Amygdala (tissue), 56 donors: ENCODE measurements around the gene MRPS31.

Experiments
- DNase-seq, 56 donors: peaks; one replicate each; lab custom pipeline; 2025; lab: John Stamatoyannopoulos, UW

Gene MRPS31

DNA sequence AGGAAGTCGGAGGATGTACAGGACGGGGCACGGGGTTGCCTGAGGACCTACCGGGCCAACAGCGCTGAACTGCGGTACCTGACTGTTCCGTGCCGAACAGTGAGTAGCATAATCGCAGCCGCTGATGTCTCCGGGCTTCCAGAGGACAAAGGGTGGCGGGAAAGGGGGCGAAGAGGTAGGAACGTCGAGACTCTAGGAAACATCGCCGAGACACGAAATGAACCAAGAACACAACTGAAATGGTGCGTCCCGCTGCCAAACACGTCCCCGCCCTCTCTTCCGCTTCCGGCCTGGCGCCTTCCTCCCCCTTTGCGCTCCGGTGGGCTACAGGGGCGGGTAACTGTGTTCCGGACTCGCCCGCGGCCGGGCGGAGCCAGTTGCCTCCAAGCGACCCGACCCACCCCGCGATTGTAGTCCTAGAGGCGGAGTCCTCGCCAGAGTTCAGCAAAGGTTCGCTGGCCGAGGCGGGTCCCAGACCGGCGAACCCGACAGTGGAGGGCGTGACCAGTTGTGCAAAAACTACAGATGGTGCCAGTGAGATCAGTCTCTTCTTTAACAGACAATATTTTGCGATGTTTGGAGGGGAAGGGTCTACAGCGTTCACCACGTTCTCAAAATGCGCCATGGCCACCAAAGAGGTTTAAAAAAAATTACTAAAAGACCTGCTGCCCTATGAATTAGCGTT lies at the start of gene MRPS31:
Gene MRPS31 (minus strand): TSS at position 257 of the 685 bp plus-strand sequence. CDS start 54 bp downstream, at position 203.
- peak; percentile 51 to 96 (median 90) for DNase-seq

DNA sequence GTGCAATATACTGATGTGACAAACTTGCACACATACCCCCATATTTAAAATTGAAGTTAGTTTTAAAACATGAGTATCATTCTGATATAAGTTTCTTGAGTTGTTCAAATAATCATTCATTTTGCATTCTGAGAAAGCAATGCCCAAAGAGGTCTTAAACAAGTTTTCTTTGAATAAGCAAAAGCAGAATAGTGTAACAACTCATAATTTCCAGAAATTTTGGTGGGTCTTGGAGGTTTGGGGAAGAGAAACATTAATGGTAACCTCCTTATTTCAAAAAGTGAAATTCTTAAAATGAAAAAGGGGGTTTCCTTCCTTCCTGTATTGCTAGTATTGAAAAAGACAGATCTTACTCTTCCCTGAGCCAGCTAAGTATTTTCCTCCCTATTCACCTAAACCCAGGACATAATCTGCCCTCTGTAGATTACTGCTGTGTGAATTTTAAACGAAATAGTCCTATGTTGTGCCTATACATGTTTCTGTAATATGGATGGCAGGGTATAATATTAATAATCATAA lies 48.9 kb upstream of the MRPS31 start:
- DNase-seq, result no peak

DNA sequence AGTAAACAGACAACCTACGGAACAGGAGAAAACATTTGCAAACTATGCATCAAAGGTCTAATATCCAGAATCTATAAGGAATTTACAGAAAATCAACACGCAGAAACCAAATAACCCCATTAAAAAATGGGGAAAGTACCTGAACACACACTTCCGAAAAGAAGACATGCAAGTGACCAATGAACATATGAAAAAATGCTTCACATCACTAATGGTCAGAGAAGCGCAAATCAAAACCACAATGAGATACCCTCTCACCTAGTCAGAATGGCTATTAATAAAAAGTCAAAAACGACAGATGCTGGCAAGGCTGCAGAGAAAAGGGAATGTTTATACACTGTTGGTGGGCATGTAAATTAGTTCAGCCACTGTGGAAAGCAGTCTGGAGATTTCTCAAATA lies 47.9 kb upstream of the MRPS31 start:
- DNase-seq, result no peak

DNA sequence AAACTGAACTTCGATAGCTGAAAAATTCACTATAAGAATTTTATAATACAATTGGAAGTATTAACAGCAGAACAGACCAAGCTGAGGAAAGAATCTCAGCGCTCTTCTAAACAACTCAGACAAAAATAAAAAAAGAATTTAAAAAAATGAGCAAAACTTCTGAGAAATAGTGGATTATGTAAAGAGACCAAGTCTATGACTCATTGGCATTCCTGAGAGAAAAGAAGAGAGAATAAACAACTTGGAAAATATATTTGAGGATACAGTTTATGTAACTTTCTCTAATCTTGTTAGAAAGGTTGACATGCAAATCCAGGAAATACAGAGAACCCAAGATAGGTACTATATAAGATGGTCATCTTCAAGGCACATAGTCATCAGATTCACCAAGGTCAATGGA lies 43.8 kb upstream of the MRPS31 start:
- DNase-seq, result no peak

DNA sequence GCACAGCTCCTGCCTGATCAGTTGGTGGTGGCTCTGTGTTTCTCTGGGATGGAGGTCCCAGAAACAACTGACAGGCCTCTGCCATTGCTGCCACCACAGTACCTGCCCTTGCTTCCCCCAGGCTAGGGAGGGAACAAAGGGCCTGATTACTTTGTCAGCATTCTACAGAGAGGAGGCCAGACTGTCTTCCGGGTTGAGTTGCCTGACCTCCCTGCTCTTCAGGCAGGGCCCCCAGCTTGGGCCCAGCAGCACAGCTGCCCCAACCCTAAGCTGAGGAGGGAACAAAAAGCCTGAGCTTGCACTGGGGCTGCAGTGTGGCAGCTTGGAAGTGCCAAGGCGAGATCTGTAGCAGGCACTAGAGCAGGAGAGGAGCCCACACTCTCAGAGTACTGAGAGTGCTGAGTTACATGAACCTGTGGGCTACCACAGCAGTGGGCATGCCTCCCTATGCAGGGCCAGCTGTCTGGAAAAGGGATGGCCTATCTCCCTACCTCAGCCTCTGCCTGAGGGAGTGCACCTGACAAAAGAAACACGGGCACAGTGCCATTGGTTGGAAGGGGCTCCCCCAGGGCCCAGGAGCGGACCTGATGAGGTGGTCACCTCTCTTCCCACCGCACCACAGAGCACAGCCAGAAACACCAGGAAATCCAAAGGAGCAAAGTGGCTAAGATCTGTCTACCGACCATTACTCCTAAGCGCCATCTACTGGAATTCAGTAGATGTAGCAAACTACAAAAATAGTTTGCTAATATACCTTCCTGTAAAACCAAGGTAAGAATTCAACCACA lies 42.9 kb upstream of the MRPS31 start:
- DNase-seq, result no peak

DNA sequence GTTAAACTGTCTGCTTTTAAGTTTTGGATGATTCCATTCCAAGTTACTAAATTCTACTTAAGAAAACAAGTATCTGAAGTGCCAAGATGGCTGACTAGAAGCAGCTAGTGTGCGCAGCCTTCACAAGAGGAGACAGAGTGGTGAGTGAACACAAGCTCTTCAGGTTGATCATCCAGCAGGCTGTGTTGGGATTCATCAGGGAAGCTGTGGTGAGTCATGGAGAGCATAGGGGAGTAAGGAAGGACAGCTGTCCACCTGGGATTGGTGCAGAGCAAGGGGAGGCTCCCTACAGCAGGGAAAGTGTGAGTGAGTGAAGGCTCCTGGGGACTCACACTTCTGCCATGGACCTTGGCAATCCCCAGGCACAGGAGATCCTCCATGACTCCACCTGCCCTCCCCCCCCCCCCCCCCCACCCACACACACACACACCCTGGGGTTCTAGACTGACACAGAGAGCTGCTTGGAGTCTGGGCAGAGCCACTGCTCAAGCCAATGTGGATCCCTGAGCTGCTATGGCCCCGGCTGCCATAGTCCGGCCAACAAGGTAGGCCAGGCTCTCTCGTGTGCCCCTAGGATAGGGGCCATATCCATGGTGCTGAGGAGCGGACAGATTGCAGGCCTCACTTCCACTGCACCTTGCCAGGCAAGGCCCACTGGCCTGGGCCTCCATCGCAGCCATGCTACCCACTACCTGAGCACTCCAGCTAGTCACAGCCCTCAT lies 41.9 kb upstream of the MRPS31 start:
- DNase-seq, result no peak

DNA sequence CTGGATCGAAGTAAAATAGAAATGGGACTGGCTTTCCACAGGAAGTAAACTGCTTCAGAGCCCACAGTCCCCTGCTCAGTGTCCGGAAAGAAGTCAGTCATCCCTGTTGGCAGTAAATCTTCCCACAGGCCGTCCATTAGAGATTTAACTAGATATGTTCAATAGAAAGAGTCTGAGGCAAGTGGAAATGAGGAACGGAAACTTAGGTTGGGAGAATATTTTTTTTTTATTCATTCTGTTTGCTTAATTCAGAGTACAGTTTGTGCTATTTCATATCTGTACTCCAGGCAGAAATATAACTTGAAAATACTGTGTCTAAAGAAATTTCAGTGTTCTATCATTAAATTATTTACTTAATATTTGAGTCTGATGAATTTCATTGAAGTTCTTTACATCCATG lies 41.1 kb upstream of the MRPS31 start:
- DNase-seq, result no peak

DNA sequence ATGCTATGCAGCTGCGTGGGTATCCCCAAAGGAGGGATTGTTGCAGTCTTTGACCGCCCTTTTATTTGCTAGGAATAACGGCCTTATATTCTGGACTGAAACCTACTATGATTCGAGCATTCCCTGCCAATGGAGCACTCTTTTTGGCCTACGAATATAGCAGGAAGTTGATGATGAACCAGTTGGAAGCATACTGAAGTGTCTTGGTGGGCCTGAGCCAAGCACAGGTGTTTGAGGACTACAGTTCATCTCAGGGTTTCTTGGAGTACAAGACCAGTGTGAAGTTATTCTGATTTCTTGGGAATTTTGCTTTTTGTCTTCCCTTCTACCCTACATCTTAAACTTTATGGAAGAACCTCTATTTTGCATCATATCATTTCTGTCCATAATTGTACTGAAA lies 38.5 kb upstream of the MRPS31 start:
- no peak for DNase-seq

DNA sequence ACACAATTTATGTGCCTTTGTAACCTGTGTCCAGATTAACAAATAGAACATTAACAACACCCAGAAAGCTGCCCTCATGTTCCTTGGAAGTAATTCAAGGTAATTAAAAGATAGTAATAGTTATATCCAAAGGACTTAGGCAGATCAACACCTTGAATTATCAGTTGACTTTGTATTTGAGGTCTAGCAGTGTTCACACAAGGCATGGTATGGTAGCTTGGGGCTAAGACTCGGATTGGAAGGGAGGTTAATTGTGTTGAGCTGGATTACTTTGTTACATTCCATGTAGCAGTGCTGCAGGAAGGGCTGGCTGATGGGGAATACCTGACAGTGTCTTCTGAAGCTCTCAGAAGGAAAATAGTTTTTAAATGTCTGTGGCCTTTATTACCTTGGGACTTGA lies 35.3 kb upstream of the MRPS31 start:
- DNase-seq, result no peak

DNA sequence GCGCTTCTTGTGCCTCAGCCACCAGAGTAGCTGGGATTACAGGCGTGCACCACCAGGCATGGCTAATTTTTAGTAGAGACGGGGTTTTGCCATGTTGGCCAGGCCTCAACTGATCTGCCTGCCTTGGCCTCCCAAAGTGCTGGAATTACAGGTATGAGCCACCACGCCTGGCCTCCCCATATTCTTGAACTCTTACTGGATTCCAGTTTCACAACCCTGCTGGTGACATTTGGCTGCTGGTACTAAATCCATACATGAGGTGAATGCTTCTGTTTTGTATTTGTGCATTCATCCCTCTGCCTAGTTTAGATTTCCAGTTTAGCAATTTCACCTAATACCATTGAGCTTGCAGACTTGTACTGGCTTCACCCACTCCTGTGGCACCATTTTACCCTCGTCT lies 32.3 kb upstream of the MRPS31 start:
- no peak for DNase-seq

DNA sequence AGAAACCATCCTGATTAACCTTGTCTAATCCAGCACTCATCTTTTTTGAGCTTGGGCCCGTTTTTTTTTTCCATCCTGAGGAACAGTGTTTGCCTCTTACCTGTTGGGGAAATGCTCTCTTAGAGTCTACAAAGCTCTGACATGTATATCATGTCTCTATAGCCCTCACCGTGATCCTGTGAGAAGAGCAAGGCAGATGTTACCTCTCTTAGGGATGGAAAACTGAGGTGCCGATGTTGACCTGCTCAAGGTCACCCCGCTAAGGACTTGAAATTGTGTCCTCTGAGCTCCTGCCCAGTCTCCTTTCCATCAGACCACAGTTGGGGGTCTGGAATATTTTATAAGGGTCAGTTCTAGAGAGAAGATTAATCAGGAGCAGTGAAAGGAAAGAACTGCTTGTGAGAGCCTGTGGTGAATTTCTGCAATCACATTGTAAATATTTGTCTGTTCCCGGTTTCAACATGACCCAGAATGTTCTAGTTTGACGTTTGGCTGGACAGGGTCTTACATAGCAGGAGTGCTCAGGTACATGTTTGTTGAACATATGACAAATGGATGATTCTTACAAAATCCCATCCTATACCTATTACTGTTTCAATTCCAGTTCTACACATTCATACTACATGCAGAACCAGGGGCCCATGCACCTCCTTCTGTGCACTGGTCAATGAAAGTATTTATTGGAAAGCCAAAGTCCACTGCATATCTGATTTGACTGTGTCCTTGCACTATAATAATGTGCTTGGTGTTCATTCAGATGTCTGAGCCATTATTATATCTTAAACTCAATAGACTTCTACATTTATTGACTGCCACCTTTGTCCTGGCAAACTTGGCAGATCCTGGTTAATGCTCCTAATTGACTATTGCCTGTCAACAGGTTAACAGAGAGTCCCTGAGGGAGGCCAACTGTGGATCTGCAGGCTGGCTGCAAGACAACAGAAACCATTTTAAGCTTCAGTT lies 30.5 kb upstream of the MRPS31 start:
- no peak for DNase-seq

DNA sequence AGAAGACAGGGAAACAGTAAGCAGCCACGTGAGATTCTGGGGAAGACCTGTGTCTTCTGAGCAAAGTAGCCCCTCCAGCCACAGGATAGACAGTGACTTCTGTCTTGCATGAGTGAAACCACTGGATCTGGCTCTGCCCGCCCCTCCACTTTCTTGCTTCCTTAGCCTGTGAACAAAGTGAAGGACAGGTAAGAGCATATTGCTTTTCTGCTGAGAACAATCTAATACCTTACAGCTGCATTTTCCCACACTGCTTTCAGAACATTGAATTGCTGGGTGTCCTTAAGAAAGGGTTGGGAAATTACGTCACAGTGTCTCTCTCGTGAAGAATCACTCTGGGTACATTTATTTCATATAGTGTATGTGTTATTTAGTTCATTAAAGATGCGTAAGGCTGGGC lies 29.6 kb upstream of the MRPS31 start:
- no peak for DNase-seq

DNA sequence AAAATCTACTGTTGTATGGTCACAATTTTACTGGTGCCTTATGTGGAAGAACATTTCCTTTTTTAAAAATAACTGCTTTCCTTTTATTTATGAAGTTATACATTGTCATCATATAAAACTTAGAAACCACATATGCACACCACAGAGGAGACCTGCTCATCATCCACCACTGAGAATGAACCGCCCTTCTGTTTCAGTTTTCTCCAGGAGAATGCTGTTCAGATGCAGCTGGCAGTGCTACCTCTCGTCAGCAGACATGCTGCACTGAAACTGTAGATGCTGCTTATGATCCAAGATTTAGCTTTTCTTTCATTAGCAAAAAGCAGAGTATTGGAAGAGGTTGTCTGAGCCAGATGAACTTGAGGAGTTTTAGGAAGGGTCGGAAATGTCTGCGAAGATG lies 28.5 kb upstream of the MRPS31 start:
- no peak for DNase-seq

DNA sequence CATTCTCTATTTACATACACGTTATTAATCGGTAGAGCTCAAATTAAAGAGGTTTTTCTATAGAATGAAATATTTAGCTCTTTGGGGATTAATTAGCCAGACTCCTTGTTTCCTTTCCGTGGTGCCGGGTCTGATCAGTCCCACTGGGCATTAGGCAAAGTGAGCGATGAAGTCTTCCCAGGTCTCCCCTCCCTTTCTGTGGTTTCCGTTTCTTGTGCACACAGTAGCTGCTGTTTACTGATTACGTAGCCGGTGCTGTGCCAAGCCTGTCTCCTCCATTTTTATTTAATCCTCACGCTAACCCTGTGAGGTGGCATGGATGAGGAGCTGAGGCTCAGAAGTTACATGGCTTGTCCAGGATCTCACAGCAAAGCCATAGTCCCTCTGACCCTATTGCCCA lies 27.4 kb upstream of the MRPS31 start:
- DNase-seq, result no peak

DNA sequence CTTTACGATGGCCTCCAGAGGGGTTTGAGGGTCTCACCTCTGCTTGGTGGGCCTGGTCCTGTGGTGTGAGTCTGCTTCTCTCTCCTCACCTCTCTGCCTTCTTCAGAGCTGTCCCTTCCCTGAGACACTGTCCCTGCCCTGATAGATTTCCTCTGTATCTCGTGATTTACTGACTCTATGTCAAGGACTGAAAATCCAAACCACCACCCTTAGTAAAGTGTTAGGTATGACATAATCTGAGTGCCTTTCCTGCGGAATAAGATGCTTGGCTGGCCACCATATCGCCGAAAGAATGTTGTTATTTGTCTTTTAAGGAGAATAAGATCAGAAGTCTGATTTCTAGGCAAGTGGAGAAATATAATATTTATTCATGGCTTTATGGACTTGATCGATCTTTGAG lies 25.7 kb upstream of the MRPS31 start:
- no peak for DNase-seq

DNA sequence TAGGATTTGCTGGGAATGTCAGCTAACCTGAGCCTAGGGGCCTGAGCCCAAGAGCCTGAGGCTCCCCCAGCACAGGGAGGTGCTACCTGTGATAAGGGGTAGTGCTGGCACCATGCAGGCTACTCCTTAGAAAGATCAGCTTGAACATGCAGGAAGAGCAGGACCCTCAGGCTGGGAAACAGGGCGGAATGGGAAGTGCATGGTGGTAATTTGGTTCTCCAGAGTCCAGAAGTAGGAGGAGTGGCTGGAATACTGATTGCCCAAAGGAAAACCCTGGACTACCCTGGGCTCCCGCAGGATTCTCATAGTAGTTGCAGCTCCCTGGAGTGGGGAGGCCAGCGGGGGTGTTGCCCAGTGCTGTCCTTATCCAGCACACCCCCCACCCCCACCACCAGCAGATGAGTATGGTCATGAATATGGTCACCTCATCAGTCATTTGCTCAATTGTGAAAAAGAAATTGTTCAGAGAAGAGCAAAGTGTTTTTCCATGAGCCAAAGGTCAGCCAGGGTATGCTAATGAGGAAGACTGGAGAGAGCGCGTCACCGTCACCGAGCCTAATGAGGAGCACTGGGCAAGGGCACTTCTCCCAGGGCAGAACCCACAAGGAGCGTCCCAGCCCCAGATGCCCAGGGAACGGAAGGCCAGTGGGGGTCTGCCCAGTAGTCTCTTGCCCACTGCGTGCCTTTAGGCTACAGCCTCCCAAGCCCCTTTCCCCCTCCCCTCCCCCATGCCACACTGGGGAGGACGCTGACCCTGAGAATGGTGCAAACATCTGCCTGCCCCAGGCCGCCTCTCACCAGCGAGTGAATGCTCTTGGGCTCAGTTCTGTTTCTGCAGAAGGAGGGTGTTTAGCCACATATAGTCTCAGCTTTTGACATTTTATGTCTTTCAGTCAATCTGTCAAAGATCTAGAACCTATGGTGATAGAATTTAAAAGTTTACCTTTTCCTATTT lies 23.7 kb upstream of the MRPS31 start:
- no peak for DNase-seq

DNA sequence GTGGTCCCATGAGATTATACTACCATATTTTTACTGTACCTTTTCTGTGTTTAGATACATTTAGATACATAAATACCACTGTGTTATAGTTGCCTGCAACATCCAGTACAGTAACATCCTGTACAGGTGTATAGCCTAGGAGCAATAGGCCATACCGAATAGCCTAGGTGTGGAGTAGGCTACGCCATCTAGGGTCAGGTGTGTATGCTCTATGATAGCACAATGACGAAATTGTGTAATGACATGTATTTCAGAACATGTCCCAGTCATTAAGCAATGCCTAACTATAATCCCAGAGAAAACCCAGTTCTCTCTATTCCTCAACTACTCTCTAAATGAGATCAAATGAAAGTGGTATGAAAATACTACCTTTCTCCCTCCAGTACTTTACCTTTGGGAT lies 22.3 kb upstream of the MRPS31 start:
- no peak for DNase-seq

DNA sequence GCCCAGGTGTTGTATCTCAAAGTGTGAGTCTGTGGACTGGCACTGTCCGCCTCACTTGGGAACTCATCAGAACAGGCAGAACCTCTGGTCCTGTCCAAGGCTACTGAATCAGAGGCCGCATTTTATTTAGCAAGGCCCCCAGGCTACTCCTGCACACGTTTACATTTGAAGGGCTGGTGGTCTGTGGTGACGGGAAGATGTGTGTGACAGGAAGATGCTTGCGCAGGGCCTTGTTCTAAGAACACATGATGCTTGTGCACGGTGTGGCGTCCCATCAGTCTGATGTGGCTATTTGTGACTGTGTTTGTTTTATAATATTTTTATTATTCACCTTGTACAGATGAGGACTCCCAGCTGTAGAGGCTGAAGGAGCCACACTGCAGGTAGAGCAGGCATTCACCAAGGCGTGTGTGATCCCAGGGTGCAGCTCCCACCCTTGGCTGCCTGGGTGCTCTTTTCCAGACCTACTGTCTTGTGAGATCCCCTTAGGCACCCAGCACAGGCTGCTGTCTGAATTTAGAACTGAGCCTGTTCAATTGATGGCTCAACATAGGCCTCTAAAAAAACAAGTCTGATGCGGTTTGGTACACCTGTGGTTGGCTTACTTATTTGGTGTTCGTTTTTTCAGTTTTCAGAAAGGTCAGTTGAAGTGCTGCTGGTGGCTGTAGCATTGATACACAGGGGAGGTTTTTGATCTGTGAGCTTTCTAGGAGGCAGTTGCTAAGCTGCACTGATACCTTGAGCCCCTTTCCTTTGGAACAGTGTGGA lies 21.5 kb upstream of the MRPS31 start:
- DNase-seq, result no peak
